HG02642 (cell line): ENCODE data around the gene TM2D3.

Experiments used
- ATAC-seq: cut with Tn5 transposase; IDR thresholded peaks from one replicate; pipeline ENCODE4 v1.9.1; 2021; ENCODE audit warnings: mild to moderate bottlenecking; ENCODE audit not compliant: unreplicated experiment, poor library complexity

Gene TM2D3

DNA sequence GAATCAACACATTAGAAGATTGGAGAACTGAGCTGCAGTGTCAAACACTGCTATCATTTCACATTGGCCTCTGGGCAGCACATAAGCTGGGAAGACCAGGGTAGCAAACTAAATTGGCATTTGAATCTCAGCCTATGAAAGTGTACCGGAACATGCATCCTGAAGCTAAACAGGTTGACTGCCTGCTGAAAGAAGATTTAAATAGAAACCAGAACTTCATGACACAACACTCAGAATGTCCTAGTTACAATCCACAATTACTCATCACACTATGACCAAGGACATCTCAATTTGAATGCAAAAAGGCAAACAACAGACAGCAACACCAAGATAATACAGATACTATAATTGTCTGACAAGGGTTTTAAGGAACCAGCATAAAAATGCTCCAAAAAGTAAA lies 26.2 kb downstream of the TM2D3 start:
- no peak for ATAC-seq

DNA sequence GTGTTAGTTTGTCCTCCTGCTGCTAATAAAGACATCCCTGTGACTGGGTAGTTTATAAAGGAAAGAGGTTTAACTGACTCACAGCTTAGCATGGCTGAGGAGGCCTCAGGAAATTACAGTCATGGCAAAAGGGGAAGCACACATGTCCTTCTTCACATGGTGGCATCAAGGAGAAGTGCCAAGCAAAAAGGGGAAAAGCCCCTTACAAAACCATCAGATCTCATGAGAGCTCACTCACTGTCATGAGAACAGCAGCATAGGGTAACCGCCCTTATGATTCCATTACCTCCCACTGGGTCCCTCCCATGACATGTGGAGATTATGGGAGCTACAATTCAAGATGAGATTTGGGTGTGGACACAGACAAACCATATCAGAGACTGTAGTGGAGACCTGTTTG lies 27.0 kb downstream of the TM2D3 start:
- no peak for ATAC-seq

DNA sequence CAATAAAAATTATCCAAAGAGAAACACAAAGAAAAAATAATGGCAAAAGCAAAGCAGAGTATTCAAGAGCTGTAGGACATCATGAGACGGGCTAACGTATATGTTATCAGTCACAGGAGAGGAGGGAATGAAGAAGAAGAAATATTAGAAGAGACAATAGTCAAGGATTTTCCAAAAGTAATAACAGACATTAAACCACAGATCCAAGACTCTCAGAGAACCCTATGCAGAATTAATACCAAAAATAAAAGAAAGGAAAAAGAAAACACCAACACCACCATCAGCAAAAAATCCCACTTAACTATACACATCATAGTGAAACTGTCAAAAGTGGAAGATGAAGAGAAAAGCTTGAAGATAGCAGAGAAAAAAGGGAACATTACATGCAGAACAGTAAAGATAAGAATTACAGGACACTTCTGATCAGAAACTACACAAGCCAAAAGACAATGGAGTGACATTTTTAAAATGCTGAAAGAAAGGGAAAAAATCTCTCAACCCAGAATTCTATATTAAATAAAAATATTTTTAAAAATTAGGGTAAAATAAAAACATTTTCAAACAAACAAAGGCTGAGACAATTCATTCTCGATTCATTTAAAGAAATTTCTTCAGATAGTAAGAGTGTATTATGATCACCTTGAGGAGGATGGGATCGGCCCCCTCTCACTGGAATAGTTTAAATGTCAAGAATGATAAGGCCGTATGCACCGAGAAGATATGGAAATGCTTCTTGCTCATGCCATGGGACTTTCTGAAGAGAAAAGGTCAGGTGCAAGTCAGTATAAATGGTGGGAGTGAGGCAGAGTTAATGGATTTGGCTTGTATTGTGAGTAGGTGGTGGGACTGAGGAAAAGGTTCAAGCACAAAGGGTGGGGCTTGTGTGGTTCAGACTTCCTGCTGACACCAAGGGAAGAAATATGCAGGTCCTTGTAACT lies 28.5 kb downstream of the TM2D3 start:
- no peak for ATAC-seq

DNA sequence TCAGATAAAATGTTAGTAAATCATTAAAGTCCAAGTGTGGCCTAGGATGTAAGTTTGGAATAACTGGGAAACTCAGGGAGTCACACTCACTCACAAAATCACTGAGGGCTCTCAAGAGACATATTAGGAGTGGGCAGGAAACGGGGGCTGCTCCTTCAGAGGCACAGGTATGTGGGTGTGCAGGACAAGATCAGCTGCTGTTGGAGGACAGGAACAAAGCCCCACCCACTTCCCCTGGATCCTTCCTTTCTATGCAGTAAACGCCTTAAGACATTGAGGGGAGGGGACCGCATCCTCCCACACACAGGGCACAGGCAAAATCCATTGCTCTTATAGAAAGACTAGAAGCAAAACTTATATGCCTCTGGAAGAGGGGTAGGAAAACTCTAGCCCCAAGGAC lies 30.2 kb downstream of the TM2D3 start:
- ATAC-seq: no peak

- no peak for ATAC-seq
Observed at GRCh38 chr15:101620671-101621070, 31.5 kb downstream of the TM2D3 start.

GRCh38 chr15:101619615-101619865 lies 32.6 kb downstream of the TM2D3 start:
- ATAC-seq: no peak

DNA sequence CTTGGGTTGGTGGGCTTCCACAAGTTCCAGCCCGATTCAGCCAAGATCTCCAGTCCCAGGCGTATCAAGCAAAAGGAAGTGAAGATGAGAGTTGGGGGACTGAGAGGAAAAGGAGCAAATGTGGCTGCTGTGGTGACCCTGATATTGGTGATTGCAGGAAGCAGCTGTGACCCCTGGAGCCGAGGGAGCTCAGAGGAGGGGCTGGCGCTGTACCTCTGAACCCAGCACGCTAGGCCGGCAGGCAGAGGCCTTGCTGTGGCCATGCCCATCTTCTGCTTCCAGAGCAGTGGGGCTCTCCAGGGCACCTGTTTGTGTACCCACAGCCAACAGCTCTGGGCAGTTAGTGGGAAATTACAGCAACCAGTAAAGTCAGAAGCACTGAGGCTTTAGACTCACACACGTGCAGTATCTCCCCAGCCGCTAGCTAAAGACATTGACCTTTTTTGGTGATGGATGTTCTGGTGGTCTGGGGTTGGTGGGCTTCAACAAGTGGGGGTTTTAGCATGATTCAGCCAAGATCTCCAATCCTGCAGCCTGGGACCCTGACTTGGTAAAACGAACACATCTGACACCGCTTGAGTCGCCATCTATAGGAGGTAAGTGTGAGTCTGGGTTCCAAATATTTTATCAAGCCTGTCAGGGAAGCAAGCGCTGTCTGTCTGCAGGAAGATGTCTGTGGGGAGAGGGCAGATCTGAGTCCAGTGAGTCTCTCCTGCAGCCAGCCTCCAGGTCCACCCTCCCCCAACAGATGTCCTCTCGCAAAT lies 33.1 kb downstream of the TM2D3 start:
- no peak for ATAC-seq

GRCh38 chr15:101618076-101618475 lies 34.1 kb downstream of the TM2D3 start:
- no peak for ATAC-seq

GRCh38 chr15:101617390-101617965 lies 34.7 kb downstream of the TM2D3 start:
- no peak for ATAC-seq

GRCh38 chr15:101615986-101616848 lies 36.0 kb downstream of the TM2D3 start:
- no peak for ATAC-seq

DNA sequence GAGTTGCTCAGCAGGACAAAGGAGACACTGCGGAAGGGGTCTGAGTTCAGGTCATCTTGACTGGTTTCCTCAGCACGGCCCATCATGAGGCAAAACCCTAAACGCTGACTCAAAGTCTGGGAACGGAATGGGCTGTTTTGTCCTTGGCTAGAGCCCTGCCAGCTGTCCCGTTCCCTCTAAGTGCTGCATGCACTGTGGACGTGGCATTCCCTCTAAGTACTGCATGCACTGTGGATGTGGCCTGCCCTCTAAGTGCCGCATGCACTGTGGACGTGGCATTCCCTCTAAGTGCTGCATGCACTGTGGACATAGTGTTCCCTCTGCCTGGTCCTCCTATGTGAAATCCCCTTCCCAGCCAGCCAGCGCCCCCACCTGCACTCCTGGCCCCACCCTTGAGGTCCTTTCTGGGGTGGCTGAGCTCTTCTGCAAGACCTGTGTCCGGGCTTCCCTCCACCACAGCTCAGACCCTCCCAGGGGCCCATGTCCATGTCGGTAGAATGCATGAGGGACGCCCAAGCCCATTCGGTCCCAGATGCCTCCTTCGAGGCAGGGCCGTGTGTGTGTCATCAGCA lies 36.7 kb downstream of the TM2D3 start:
- ATAC-seq: no peak

GRCh38 chr15:101614761-101615160 lies 37.4 kb downstream of the TM2D3 start:
- ATAC-seq: no peak

DNA sequence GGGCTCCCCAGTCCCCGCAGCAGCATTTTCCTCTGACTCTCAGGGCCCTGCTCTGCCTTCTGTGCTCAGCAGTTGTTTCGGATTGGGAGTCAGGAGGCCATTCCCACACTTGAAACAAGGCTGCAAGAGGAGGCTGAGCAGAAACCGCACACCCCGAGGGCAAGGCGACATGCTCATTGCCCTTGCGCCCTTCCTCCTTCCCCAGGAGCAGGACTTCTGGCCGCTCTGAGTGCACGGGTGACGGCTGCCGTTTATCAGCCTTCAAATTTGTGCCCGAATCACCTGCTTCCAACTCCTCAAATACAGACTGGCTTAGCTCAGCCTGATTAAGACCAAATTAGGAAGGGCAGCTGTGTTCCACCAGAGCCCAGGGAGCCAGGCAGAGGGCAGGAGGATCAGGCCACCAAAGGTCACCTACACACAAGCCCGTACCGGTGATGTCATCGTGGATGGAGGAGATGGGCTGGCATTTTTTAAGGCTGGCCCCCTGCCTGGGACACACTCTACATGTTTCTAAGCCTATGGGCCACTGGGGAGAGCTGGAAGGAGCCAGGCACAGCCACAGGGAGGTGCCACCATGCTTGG lies 38.1 kb downstream of the TM2D3 start:
- no peak for ATAC-seq

DNA sequence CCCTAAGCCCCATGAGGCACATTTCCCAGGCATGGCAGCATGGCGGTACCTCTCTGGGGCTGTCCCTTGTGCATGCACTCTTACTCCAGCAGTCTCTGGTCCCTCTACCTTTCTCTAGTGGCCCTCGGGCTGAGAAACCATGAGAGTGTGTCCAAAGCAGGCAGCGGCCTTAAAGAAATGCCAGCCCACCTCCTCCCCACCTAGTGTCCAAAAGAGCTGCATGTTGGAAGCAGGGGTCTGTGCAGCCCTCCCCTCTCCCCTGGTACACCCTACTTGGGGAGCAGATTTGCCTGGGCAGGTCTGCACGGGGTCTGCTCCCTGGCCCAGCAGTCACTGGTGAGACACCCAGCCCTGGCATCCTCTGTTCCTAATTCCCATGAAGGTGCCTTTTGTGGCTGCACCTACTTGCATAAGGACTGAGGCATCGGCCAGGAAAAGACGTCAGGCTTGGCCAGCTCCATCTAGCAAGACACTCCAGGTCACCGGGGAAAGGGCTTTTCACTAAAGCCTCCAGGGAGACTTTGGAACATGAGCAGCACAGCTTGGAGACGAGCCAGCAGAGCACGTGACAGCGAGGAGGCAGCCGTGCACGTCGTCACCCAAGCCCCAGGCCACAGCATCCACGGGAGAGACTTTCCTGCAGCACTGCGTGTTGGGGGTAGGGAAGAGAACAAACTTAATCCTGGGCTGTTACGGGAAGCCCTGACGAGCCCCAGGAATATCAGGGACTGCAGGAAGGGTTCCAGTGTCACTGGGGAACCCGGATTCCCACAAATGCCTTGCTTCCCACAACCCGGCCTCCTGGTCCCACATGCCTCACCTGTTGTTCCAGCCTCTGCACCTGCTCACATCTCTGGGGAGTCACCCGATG lies 38.8 kb downstream of the TM2D3 start:
- no peak for ATAC-seq

DNA sequence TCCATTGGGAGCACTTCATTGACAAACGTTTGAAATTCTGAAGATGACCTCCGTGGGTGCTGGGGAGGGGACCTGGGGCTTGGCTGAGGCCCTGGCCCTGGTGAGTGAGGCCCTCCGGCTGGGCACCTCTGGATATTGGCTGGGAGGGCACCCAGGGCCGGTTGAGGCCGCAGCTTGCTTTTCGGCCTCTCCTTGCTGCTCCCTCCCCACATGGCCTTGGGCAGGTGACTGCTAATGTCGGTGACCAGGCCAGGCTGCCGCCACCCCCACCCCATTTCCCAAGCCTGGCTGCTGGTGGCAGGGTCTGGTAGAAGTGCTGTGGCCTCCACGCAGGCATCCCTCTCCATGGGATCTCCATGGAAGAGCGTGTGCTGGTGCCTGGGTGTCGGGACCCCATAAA lies 39.5 kb downstream of the TM2D3 start:
- ATAC-seq: no peak

GRCh38 chr15:101611580-101612299 lies 40.4 kb downstream of the TM2D3 start:
- no peak for ATAC-seq

DNA sequence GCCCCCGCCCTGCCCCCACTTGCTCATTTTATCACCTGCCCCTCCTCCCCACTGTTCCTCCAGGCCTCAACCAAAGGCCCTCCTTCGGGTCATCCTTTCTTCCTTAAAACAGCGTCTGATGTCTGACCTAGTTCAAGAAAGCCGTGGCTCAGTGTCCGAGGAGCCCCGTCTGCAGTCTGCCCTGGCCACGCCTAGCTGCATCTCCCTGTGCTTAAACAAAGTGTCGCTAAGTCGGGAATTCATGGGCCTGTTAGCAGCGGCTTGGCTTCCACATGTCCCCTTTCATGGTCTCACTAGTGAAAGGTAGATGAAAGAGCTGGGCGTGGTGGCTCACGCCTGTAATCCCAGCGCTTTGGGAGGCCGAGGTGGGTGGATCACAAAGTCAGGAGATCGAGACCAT lies 41.2 kb downstream of the TM2D3 start:
- no peak for ATAC-seq

DNA sequence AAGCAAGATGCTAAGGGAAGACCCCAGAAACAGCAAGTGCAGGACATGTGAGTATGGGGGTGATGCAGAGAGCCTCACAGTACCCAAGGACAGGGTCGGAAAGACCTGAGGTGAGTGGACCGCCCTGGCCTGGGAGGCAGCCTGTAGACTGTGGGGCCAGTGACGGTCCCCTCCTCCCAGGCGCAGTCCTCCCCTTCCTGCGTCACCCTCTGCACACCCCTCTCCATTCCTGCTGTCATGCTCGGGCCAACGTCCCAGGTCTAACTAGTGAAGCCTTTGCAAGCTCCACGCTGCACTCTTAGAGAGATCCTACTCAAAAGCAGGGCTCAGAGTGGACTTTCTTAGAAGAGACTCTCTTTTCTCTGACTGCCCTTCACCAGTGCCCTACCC lies 41.6 kb downstream of the TM2D3 start:
- no peak for ATAC-seq
